ENCODE data around the gene FGD5. TPM values are rescaled to one million over a fixed set of nuclear protein-coding genes. Genes with fewer than 3 reads are reported as not detected.

The FGD5 gene
- total and polyA plus RNA-seq, 11 donors: 6.4 to 22.5 (median 14.9) TPM

DNA sequence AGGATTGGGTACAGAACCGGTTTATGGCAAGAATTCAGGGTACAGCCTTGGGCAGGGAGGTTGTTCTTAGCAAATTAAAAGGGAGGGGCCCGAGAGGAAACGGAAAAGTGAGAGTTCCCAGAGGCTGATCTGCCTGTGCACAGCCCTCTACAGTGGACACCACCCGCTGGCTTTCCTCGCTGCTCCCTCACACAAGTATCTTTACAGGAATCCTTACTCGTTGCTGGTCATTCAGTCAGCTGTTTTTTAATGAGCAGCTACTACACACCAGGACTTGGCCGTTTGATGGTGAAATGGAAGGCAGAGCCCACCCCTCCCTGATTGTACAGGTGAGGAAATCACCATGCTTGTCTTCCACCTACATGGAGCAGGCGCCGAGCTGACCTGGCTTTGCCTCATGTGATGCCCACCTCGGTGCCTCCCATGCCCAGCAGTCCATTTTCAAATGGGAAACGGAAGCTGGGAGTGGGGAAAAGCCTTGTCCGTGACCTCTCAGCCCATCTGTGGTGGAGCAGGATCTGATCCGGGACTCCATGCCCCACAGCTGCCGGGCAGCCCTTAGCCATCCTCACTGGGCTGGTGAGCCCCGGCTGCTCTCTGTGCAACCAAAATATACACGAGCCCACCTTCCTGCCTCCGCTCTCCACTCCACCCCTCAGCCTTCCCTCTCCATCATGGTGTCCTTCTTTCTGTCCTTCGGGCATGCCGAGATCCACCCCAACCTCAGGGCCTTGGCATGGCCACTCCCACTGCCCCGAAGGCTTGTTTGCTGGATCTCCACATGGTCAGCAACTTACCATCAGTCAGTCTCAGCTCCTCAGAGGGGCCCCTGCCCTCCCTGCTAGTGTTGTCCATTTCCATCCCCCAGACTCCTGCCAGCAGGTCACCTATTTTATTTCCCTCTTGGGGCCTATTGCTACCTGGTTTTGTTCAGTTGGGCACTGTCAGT is 33.3 kb upstream of the FGD5 start:
- DNase-seq (no peak), ATAC-seq (peak in 1 of 4 donors; percentile 21)
- Histone ChIP-seq H3K4me1 (peaks cover 0 to 12% (median 0%) of the 10 kb centered on the region in 12 donors), H3K27ac (no peak overlapping the region), H3K27me3 (peaks cover 0 to 5% (median 0%) of the 10 kb centered on the region in 9 donors), H3K4me3 (no peak overlapping the region), H3K36me3 (no peaks in the 10 kb centered on the region), H3K9me3 (no peaks in the 10 kb centered on the region)
- WGBS, 4 donors: 75 to 81% (median 76%) methylated on average over 16 to 20 of the region's 20 CpGs
- intact Hi-C loops (cut with DNase I): loop anchor here in 2 of 10 donors (5.0 kb wide), 2 partner anchors 113 to 127 kb away; no protein-coding TSS in a partner anchor
- TF ChIP-seq POLR2A (IDR thresholded peaks at IDR 0.05): no peak
- TF ChIP-seq, protein P1, sequence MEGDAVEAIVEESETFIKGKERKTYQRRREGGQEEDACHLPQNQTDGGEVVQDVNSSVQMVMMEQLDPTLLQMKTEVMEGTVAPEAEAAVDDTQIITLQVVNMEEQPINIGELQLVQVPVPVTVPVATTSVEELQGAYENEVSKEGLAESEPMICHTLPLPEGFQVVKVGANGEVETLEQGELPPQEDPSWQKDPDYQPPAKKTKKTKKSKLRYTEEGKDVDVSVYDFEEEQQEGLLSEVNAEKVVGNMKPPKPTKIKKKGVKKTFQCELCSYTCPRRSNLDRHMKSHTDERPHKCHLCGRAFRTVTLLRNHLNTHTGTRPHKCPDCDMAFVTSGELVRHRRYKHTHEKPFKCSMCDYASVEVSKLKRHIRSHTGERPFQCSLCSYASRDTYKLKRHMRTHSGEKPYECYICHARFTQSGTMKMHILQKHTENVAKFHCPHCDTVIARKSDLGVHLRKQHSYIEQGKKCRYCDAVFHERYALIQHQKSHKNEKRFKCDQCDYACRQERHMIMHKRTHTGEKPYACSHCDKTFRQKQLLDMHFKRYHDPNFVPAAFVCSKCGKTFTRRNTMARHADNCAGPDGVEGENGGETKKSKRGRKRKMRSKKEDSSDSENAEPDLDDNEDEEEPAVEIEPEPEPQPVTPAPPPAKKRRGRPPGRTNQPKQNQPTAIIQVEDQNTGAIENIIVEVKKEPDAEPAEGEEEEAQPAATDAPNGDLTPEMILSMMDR (IDR thresholded peaks at IDR 0.05): no peak

DNA sequence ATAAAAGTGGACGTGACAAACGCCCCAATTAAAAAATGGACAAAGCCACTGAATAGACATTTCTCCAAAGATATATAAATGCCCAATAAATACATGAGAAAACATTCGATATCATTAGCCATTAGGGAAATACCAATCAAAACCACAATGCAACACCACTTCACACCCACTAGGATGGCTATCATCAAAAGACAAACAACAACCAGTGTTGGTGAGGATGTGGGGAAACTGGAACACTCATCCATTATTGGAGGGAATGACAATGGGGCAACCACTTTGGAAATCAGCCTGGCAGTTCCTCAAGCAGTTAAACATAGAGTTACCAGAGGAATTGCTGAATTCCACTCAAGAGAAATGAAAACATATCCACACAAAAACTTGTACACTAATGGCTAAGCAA is 32.4 kb upstream of the FGD5 start:
- Histone ChIP-seq H3K27ac (no peak overlapping the region), H3K9me3 (no peaks in the 10 kb centered on the region), H3K4me3 (no peak overlapping the region), H3K27me3 (peaks cover 0 to 5% (median 0%) of the 10 kb centered on the region in 9 donors), H3K4me1 (peaks cover 0 to 14% (median 4%) of the 10 kb centered on the region in 12 donors), H3K36me3 (no peaks in the 10 kb centered on the region)
- no peak for DNase-seq
- intact Hi-C loops (cut with DNase I): loop anchor here in 2 of 10 donors (5.0 kb wide), 2 partner anchors 114 to 126 kb away; no protein-coding TSS in a partner anchor
- ATAC-seq: no peak
- TF ChIP-seq, protein P1 (IDR thresholded peaks at IDR 0.05): no peak
- TF ChIP-seq POLR2A (IDR thresholded peaks at IDR 0.05): no peak
- 96 to 99% (median 98%) methylated on average over 3 of the region's 3 CpGs for WGBS, 4 donors

DNA sequence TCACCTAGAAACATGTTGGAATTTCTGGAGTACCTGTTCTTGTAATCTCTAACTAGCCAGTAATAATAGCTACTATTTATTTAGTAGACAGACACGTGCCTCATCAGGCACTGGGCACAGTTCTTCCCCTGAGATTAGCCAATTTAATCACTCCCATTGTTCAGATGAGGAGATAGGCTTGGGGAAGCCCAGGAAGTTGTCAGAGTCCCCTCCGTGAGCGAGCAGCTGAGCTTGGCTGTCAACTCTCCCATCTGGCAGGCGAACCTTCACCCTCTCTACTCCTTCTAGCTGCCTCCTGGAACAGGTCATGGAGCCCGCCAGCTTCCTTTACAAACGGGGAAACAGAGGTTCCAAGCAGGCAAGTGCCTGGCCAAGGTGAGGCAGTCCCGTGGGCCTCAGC is 31.1 kb upstream of the FGD5 start:
- no peak overlapping the region for H3K27ac ChIP-seq
- peaks cover 0 to 5% (median 0%) of the 10 kb centered on the region in 9 donors for H3K27me3 ChIP-seq
- no peaks in the 10 kb centered on the region for H3K9me3 ChIP-seq
- 43 to 46% (median 45%) methylated on average over 6 to 7 of the region's 7 CpGs for WGBS, 4 donors
- intact Hi-C loops (cut with DNase I): loop anchor here in 2 of 10 donors (5.0 kb wide), 2 partner anchors 115 to 125 kb away; no protein-coding TSS in a partner anchor
- no peak overlapping the region for H3K4me3 ChIP-seq
- H3K4me1 ChIP-seq: peaks cover 0 to 22% (median 9%) of the 10 kb centered on the region in 12 donors
- H3K36me3 ChIP-seq: no peaks in the 10 kb centered on the region
- TF ChIP-seq, protein P1 (IDR thresholded peaks at IDR 0.05): no peak
- TF ChIP-seq POLR2A (IDR thresholded peaks at IDR 0.05): no peak
- no peak for ATAC-seq
- DNase-seq: no peak

DNA sequence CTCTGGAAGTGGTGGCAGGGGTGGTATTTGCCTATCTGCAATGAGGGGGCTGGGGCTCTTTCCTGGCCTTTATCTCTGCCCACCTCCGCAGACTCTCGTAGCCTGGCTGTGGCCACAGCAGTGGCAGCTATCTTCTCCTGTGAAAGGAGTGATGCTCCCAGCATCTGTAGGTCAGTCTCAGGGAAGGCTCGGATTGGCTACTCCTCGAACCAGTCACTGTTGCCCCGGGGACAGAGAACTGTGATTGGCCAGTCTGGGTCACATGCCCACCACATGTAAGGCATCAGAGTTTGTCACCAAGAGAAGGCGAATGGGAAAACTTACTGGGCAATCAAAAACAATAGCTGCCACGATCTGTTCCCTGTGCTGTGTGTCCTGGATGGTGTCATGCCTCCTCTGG is 30.1 kb upstream of the FGD5 start:
- Histone ChIP-seq H3K4me3 (no peak overlapping the region), H3K9me3 (no peaks in the 10 kb centered on the region), H3K36me3 (no peaks in the 10 kb centered on the region), H3K27ac (no peak overlapping the region), H3K4me1 (peaks cover 0 to 32% (median 17%) of the 10 kb centered on the region in 12 donors), H3K27me3 (peaks cover 0 to 5% (median 0%) of the 10 kb centered on the region in 9 donors)
- DNase-seq (no peak), ATAC-seq (no peak)
- TF ChIP-seq, protein P1 (IDR thresholded peaks at IDR 0.05): no peak
- TF ChIP-seq POLR2A (IDR thresholded peaks at IDR 0.05): no peak
- intact Hi-C loops (cut with DNase I): loop anchor here in 2 of 10 donors (5.0 kb wide), 2 partner anchors 116 to 124 kb away; no protein-coding TSS in a partner anchor
- WGBS, 4 donors: 87 to 93% (median 92%) methylated on average over 5 to 7 of the region's 7 CpGs

Data from heart left ventricle (tissue), 16 donors.